Body of pancreas (tissue), 4 donors: ENCODE results near the gene CHAC1.

ENCODE experiments used
- POLR2A ChIP-seq, 3 donors: fragments of 450-650 bp; IDR thresholded peaks; one replicate each; pipeline ENCODE4 v1.6.1; 2016; ENCODE audit warnings: antibody characterized with exemption in 3 of 3, mild to moderate bottlenecking in 2 of 3
- TF ChIP-seq, protein P1 (sequence below), 7 experiments: fragments of 450-650 bp in 4 of 7; fragments of 200-600 bp in 3 of 7; sonication (generic) in 3 of 7; IDR thresholded peaks; one replicate each; pipeline ENCODE4 v1.5.1; 2016 to 2019; ENCODE audit warnings: antibody characterized with exemption in 7 of 7

DNA sequence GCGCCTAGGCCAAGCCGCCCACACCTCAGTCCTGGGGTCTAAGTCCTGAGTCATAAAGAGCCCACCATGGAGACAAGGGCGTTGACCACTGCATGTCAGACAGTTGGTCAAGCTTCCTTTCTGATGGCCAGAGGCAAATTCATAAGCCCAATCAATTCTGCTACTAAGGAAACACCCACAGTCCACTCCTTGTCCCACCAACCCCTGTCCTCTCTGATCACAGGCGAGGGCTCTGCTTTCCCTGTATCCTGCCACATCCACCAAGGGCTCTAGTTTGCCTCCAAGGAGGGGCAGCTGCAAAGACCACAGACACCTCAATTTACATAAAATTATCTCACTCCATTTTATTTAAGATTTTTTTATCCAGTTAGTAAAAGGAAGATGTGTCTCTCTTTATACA lies 25.3 kb downstream of the CHAC1 start:
- TF ChIP-seq POLR2A (IDR thresholded peaks at IDR 0.05): no peak
- TF ChIP-seq, protein P1, sequence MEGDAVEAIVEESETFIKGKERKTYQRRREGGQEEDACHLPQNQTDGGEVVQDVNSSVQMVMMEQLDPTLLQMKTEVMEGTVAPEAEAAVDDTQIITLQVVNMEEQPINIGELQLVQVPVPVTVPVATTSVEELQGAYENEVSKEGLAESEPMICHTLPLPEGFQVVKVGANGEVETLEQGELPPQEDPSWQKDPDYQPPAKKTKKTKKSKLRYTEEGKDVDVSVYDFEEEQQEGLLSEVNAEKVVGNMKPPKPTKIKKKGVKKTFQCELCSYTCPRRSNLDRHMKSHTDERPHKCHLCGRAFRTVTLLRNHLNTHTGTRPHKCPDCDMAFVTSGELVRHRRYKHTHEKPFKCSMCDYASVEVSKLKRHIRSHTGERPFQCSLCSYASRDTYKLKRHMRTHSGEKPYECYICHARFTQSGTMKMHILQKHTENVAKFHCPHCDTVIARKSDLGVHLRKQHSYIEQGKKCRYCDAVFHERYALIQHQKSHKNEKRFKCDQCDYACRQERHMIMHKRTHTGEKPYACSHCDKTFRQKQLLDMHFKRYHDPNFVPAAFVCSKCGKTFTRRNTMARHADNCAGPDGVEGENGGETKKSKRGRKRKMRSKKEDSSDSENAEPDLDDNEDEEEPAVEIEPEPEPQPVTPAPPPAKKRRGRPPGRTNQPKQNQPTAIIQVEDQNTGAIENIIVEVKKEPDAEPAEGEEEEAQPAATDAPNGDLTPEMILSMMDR (IDR thresholded peaks at IDR 0.05): no peak
